ENCODE measurements around the gene SYVN1. TPM values are rescaled to one million over a fixed set of nuclear protein-coding genes. Genes with fewer than 3 reads are reported as not detected.

Gene SYVN1
- total RNA-seq, 1 donor from 2014 or later = 52.6 TPM

GRCh38 chr11:65111159-65111743, 23.1 kb downstream of the SYVN1 start:
- peaks cover 31% of the 10 kb centered on the region for H3K4me1 Mint-ChIP-seq
- no peaks in the 10 kb centered on the region for H3K36me3 Mint-ChIP-seq
- peak overlapping the region; percentile 95 for H3K4me3 Mint-ChIP-seq
- no peak for DNase-seq (ENCODE audit: low spot score in 2 of 2, unreplicated experiment in 2 of 2)
- no peaks in the 10 kb centered on the region for H3K9me3 Mint-ChIP-seq
- peaks cover 2% of the 10 kb centered on the region for H3K27me3 Mint-ChIP-seq (ENCODE audit: low read depth)
- H3K27ac Mint-ChIP-seq = peak overlapping the region; percentile 93
- no peak for TF ChIP-seq CTCF (IDR thresholded peaks at IDR 0.05; ENCODE audit: unreplicated experiment)

- Mint-ChIP-seq H3K36me3 (no peaks in the 10 kb centered on the region), H3K27ac (peak overlapping the region; percentile 12), H3K27me3 (ENCODE audit: low read depth) (peaks cover 2% of the 10 kb centered on the region), H3K4me3 (no peak overlapping the region), H3K4me1 (peaks cover 31% of the 10 kb centered on the region), H3K9me3 (no peaks in the 10 kb centered on the region)
- DNase-seq (ENCODE audit: low spot score in 2 of 2, unreplicated experiment in 2 of 2) = peak; percentile 81 to 98
- peak; percentile 100 for TF ChIP-seq CTCF (IDR thresholded peaks at IDR 0.05; ENCODE audit: unreplicated experiment)
Measured at GRCh38 chr11:65110354-65110861, 23.9 kb downstream of the SYVN1 start.

GRCh38 chr11:65109231-65110198, 24.8 kb downstream of the SYVN1 start:
- no peaks in the 10 kb centered on the region for H3K9me3 Mint-ChIP-seq
- no peaks in the 10 kb centered on the region for H3K36me3 Mint-ChIP-seq
- H3K4me3 Mint-ChIP-seq = no peak overlapping the region
- H3K4me1 Mint-ChIP-seq = peaks cover 31% of the 10 kb centered on the region
- no peak overlapping the region for H3K27ac Mint-ChIP-seq
- DNase-seq (ENCODE audit: low spot score in 2 of 2, unreplicated experiment in 2 of 2) = no peak
- H3K27me3 Mint-ChIP-seq (ENCODE audit: low read depth) = peaks cover 2% of the 10 kb centered on the region
- no peak for TF ChIP-seq CTCF (IDR thresholded peaks at IDR 0.05; ENCODE audit: unreplicated experiment)

- H3K9me3 Mint-ChIP-seq = no peaks in the 10 kb centered on the region
- H3K4me1 Mint-ChIP-seq = peaks cover 24% of the 10 kb centered on the region
- H3K36me3 Mint-ChIP-seq = no peaks in the 10 kb centered on the region
- peaks cover 2% of the 10 kb centered on the region for H3K27me3 Mint-ChIP-seq (ENCODE audit: low read depth)
- DNase-seq (ENCODE audit: low spot score in 2 of 2, unreplicated experiment in 2 of 2) = no peak
- H3K27ac Mint-ChIP-seq = no peak overlapping the region
- no peak for TF ChIP-seq CTCF (IDR thresholded peaks at IDR 0.05; ENCODE audit: unreplicated experiment)
- no peak overlapping the region for H3K4me3 Mint-ChIP-seq
Measured at GRCh38 chr11:65108469-65109123, 25.7 kb downstream of the SYVN1 start.

- Mint-ChIP-seq H3K36me3 (no peaks in the 10 kb centered on the region), H3K4me1 (peaks cover 18% of the 10 kb centered on the region), H3K27me3 (ENCODE audit: low read depth) (peaks cover 2% of the 10 kb centered on the region), H3K4me3 (no peak overlapping the region), H3K9me3 (no peaks in the 10 kb centered on the region), H3K27ac (no peak overlapping the region)
- no peak for DNase-seq (ENCODE audit: low spot score in 2 of 2, unreplicated experiment in 2 of 2)
- no peak for TF ChIP-seq CTCF (IDR thresholded peaks at IDR 0.05; ENCODE audit: unreplicated experiment)
Measured at GRCh38 chr11:65107751-65108468, 26.4 kb downstream of the SYVN1 start.

Data from mesothelial cell of epicardium (in vitro differentiated cells).